NCI-H1092 (cell line): ENCODE results near the gene TMEM131L.

Experiments used
- DNase-seq: peaks from one replicate; lab custom pipeline; 2025; lab: John Stamatoyannopoulos, UW

Gene TMEM131L

DNA sequence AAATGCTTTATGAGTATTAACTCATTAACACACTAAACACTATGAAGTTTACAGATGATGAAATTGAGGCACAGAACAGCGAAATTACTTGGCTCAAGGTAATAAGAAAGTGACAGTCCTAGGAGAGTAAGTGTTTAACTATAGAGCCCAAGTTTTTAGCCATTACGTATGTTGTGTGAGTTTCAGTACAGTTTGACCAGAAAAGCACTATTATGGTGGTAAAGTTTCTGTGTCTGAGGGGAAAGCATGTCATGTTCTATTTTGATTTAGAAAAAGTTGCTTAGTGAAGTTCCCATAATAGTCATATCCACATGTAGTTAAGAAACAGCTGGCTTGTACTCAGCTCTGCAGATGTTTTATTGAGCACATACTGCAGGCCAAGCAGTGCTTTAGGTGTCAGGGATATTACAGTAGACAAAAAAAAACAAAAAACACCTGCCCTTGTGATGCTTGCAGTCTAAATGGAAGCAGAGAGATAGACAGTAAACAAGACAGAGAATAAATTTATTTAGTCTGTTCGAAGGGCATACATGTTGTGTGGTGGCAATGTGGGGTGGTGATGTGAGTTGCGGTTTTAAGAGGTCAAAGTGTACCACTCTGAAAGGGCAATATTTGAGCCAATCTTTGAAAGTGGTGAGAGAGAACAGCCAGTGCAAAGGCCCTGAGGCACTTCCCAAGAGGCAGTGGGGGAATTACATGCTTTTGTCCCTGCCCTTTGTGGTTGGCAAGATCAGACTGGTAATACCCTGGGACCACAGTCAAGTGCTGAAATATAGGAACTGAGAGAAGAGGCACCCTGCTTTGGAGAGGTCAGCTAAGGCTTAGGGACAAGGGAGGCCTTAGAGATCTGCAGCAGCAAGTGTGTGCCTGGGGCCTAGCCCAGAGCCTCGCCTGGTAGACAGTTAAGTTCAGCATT is 6.2 kb downstream of the TMEM131L start:
- DNase-seq, result no peak

GRCh38 chr4:153474251-153474650 is 8.1 kb downstream of the TMEM131L start:
- DNase-seq, result no peak

DNA sequence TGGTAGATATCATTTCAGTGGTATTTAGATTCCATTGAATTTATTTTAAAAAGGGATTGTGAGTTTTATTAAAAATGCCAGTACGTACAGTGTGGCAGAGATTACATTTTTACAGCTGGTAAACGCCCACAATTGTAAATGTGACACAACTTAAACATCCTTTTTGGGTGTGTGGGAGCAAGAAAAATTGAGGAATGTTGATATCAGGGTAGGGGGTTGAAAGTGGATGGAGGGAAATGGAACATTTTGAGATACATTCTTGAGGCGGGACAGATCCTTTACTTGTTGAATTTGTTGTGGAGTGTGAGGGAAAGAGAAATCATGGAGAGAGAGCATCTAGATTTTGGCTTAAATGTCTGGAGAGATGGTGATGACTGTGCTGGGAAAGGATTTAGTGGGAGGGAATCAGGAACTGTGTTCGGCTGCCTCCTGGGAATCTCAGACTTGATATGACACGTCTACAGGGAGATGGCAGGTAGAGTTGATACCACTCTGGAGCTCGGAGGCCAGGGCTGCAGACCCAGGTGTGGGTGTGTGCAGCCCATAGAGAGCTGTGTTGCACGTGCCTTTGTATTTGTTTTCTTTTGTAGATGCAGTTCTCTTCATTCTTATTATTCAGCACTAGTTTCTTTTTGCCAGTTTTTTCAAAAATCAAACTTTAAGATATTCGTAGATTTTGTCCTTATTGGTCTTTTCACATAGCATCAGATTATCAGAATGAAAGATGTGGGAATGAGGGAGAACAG is 10.8 kb downstream of the TMEM131L start:
- DNase-seq, result no peak

- DNase-seq, result no peak
Observed at GRCh38 chr4:153479101-153479500, 12.9 kb downstream of the TMEM131L start.

- no peak for DNase-seq
Observed at GRCh38 chr4:153480704-153481103, 14.5 kb downstream of the TMEM131L start.

- no peak for DNase-seq
Observed at GRCh38 chr4:153481478-153481877, 15.3 kb downstream of the TMEM131L start.

- DNase-seq, result no peak
Observed at GRCh38 chr4:153483432-153484418, 17.6 kb downstream of the TMEM131L start.

DNA sequence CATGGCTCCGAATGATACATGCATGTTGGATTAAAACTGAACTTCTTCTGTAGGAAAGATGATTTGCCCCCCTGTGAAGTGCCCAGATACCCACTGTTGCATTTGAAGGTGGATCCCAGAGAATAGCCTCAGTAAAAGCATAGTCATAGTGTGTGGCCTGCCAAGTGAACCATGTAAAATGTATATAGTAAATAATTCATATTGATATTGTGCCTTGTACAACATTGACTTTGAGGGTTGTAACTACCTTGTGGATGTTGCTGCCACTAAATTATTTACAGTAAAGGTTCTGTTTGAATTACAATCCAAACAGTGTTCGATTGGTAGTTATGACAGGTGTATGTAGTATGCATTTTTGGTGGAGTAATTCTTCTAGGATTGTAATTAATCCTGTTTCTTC is 19.2 kb downstream of the TMEM131L start:
- DNase-seq, result no peak

DNA sequence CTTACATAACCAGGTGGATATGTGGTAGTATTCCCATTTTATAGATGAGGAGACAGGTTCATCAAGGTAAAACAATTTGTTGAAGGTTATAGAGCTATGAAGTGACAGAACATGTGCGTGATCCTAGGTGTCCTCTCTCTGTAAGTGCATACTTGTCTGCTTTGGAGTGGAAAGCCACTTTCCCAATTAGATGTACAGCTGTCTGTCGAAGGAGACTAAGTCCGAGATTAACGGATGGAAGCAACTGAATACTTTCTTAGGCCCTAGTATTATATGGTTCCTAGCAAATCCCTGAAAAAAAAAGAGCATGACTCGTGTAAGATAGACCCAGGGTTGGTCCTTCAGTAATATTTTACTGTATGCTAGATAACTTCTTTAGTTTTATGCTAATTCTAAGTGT is 19.7 kb downstream of the TMEM131L start:
- no peak for DNase-seq

GRCh38 chr4:153486281-153487151 is 20.4 kb downstream of the TMEM131L start:
- DNase-seq, result no peak

GRCh38 chr4:153488006-153488891 is 22.1 kb downstream of the TMEM131L start:
- DNase-seq, result no peak

- DNase-seq, result no peak
Observed at GRCh38 chr4:153489856-153490558, 23.8 kb downstream of the TMEM131L start.

DNA sequence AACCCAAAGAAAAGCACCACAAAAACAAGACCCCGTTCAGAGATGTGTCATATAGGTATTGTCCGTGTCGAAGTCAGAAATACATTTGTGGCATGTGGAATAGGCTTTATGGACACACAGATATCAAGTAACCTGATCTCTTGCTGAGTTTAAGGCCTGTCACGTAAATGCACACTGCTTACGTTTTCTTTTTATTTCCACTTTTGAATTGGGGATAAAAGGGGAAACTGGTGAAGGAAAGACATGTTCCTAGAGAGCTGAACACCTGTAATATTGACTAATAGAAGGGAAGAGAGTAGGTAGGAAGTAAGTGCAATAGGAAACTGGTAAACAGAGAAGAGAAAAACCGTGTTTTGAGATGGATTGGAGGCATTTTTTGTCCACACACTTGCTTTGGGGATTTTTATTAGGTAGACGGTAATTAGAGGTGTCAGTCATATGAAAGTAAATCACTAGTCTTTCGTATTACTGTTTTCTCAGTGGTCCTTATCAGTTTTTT is 24.9 kb downstream of the TMEM131L start:
- no peak for DNase-seq

- DNase-seq, result no peak
Observed at GRCh38 chr4:153494562-153494961, 28.4 kb downstream of the TMEM131L start.

DNA sequence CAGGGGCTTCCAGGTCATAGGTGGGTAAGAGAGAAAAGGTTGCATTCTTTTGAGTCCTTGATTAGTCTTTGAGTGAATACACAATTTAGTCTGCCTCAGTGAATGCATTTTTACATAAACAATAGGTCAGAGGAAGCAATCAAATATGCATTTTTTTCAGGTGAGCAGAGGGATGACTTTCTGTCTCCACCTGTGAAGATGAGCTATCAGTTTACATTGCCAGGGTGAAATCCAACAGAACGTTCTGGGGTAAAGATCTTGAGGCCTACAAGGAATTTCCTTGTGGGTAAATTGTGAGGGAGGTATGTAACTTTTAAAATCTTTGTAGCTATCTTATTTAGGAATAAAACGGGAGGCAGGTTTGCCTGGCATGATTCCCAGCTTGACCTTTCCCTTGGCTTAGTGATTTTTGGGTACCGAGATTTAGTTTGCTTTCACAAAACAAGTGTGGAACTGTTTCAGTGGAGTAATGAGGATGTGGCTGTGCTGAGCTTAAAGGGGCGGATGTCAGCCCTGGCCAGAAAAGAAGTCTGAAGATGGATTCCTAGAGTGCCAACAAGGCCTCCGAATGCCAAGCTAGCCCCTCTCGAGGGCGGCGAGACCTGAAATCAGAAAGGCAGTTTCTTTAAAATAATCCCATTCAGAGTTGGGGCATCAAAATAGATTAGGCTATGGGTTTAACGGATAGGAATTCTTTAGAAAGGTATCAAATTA is 29.5 kb downstream of the TMEM131L start:
- no peak for DNase-seq

GRCh38 chr4:153497091-153497531 is 31.0 kb downstream of the TMEM131L start:
- DNase-seq, result no peak

- DNase-seq, result no peak
Observed at GRCh38 chr4:153497988-153498967, 32.1 kb downstream of the TMEM131L start.
